Astrocyte (in vitro differentiated cells and primary cell): ENCODE measurements around the gene NRP1.

ENCODE experiments used
- EZH2 ChIP-seq: IDR thresholded peaks from 2 replicates; pipeline ENCODE4 v1.6.1; 2012; ENCODE audit warnings: mild to moderate bottlenecking, low read length, inconsistent platforms; ENCODE audit not compliant: insufficient read depth
- TF ChIP-seq, protein P1 (sequence below): IDR thresholded peaks from 2 replicates; pipeline ENCODE4 v1.5.1; 2011; ENCODE audit warnings: low read depth, mild to moderate bottlenecking, inconsistent platforms, low read length, moderate library complexity; ENCODE audit not compliant: insufficient read depth

GRCh38 chr10:33212061-33212748 lies 122.3 kb downstream of the NRP1 start:
- TF ChIP-seq, protein P1, sequence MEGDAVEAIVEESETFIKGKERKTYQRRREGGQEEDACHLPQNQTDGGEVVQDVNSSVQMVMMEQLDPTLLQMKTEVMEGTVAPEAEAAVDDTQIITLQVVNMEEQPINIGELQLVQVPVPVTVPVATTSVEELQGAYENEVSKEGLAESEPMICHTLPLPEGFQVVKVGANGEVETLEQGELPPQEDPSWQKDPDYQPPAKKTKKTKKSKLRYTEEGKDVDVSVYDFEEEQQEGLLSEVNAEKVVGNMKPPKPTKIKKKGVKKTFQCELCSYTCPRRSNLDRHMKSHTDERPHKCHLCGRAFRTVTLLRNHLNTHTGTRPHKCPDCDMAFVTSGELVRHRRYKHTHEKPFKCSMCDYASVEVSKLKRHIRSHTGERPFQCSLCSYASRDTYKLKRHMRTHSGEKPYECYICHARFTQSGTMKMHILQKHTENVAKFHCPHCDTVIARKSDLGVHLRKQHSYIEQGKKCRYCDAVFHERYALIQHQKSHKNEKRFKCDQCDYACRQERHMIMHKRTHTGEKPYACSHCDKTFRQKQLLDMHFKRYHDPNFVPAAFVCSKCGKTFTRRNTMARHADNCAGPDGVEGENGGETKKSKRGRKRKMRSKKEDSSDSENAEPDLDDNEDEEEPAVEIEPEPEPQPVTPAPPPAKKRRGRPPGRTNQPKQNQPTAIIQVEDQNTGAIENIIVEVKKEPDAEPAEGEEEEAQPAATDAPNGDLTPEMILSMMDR, result no peak
- TF ChIP-seq EZH2, result no peak
